ENCODE measurements around the gene RNPEPL1.

Gene RNPEPL1

DNA sequence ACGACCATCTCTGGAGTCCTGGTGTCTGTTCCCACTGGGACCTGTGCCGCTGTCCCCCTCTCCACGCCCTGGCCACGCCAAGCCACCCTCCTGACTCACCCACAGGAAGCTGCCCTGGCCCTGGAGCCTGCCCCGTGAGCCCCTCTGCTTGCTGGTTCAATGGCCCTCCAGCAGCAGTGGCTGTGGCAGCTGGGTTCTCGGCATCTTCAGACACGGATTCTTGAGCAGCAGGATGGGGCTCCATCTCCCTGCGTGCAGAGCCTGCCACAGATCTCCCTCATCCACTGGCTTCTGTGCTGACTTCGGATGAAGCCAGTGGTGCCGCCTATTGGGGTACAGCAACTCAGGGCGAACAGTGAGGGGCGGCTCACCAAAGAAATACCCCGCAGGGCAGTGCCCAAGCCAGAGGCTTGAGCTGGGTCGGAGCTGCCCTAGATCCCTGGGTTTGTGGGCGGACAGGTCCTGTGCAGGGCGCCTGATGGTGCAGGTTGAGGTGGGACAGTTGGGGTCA is 32.2 kb downstream of the RNPEPL1 start:
- Histone ChIP-seq H3K9me3 (ENCODE audit: control insufficient read depth, low read length) (no peaks in the 10 kb centered on the region), H3K4me3 (ENCODE audit: insufficient read depth in 1 of 2, low read depth in 1 of 2, low read length in 2 of 2) (no peak overlapping the region), H2BK15ac (ENCODE audit: low read depth, poor library complexity, severe bottlenecking) (no peak overlapping the region), H3K9ac (ENCODE audit: low read length) (no peak overlapping the region), H2BK120ac (ENCODE audit: low read depth, low read length) (no peak overlapping the region), H2AK5ac (ENCODE audit: low read length, severe bottlenecking) (no peak overlapping the region), H3K4me2 (ENCODE audit: low read length, poor library complexity, severe bottlenecking) (no peak overlapping the region), H4K91ac (ENCODE audit: low read length) (no peak overlapping the region), H3K14ac (ENCODE audit: low read length in 2 of 2) (no peak overlapping the region), H3K4me1 (ENCODE audit: control insufficient read depth, insufficient read depth, low read depth, low read length) (peaks cover 12% of the 10 kb centered on the region), H3K27ac (ENCODE audit: low read length, poor library complexity, severe bottlenecking) (no peak overlapping the region), H3K36me3 (ENCODE audit: control insufficient read depth in 1 of 2, insufficient read depth in 2 of 2, low read depth in 1 of 2, low read length in 2 of 2) (peaks cover 21 to 77% of the 10 kb centered on the region in 2 experiments), H3K79me1 (replicated peaks; ENCODE audit: low read length, poor library complexity, severe bottlenecking) (peaks cover 21% of the 10 kb centered on the region), H3K27me3 (ENCODE audit: control insufficient read depth in 1 of 2, insufficient read depth in 1 of 2, low read length in 2 of 2) (no peaks in the 10 kb centered on the region), H2AFZ (ENCODE audit: low read depth, low read length) (no peak overlapping the region), H2BK5ac (ENCODE audit: low read depth, low read length, poor library complexity, severe bottlenecking) (no peak overlapping the region), H4K8ac (ENCODE audit: low read length) (no peak overlapping the region), H3K18ac (ENCODE audit: low read depth in 1 of 2, low read length in 2 of 2) (no peak overlapping the region), H3K23ac (ENCODE audit: low read length in 2 of 2) (no peak overlapping the region), H3K4ac (ENCODE audit: low read depth in 1 of 2, low read length in 2 of 2) (no peak overlapping the region), H2BK12ac (ENCODE audit: low read length in 2 of 2) (no peak overlapping the region)
- DNase-seq = no peak
- 92% methylated on average over 16 of the region's 16 CpGs for WGBS

DNA sequence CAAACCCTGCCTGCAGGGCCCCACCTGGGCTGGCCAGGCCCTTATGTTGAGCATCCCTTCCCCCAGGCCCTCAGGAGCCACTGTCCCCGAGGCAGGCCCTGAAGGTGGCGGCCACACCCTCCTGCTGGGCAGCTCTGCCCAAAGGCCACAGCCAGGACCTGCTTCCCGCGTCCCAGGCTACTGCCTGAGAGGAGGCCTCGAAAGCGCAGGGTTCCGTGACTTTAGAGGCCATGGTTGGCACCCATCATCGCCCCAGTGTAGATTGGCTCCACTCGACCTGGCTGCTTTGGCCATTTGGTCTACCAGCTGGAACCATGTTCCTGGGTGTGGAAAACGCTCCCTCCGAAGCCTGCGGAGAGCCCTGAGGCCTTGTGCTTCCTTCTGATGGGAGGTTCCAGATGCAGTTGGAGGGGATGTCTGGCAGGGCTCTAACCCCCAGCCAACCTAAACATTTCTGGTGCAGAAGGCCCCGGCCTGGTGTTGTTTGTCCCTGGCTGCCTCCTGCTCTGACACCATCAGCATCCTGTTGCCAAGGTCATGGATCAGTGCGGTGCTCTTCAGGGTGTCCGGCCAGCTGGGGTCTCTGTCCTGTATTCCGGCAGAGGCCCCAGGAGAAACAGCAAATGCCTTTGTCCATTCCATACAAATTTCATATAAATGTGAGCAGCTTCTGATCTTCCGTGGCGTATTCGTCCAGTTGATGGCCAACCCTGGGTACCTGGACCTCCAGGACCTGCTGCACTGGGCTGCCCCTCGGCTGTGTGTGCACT is 33.0 kb downstream of the RNPEPL1 start:
- Histone ChIP-seq H2BK5ac (ENCODE audit: low read depth, low read length, poor library complexity, severe bottlenecking) (no peak overlapping the region), H3K4ac (ENCODE audit: low read depth in 1 of 2, low read length in 2 of 2) (no peak overlapping the region), H4K8ac (ENCODE audit: low read length) (no peak overlapping the region), H2BK120ac (ENCODE audit: low read depth, low read length) (no peak overlapping the region), H3K27me3 (ENCODE audit: control insufficient read depth in 1 of 2, insufficient read depth in 1 of 2, low read length in 2 of 2) (no peaks in the 10 kb centered on the region), H3K23ac (ENCODE audit: low read length in 2 of 2) (no peak overlapping the region), H3K4me1 (ENCODE audit: control insufficient read depth, insufficient read depth, low read depth, low read length) (peaks cover 12% of the 10 kb centered on the region), H4K91ac (ENCODE audit: low read length) (no peak overlapping the region), H3K18ac (ENCODE audit: low read depth in 1 of 2, low read length in 2 of 2) (no peak overlapping the region), H2BK15ac (ENCODE audit: low read depth, poor library complexity, severe bottlenecking) (no peak overlapping the region), H2AFZ (ENCODE audit: low read depth, low read length) (no peak overlapping the region), H3K36me3 (ENCODE audit: control insufficient read depth in 1 of 2, insufficient read depth in 2 of 2, low read depth in 1 of 2, low read length in 2 of 2) (peaks cover 17 to 70% of the 10 kb centered on the region in 2 experiments), H3K27ac (ENCODE audit: low read length, poor library complexity, severe bottlenecking) (no peak overlapping the region), H2BK12ac (ENCODE audit: low read length in 2 of 2) (no peak overlapping the region), H3K9ac (ENCODE audit: low read length) (no peak overlapping the region), H3K14ac (ENCODE audit: low read length in 2 of 2) (no peak overlapping the region), H3K4me3 (ENCODE audit: insufficient read depth in 1 of 2, low read depth in 1 of 2, low read length in 2 of 2) (no peak overlapping the region), H3K9me3 (ENCODE audit: control insufficient read depth, low read length) (no peaks in the 10 kb centered on the region), H2AK5ac (ENCODE audit: low read length, severe bottlenecking) (no peak overlapping the region), H3K4me2 (ENCODE audit: low read length, poor library complexity, severe bottlenecking) (no peak overlapping the region), H3K79me1 (replicated peaks; ENCODE audit: low read length, poor library complexity, severe bottlenecking) (peaks cover 14% of the 10 kb centered on the region)
- DNase-seq = no peak
- WGBS = 91% methylated on average over 20 of the region's 20 CpGs

DNA sequence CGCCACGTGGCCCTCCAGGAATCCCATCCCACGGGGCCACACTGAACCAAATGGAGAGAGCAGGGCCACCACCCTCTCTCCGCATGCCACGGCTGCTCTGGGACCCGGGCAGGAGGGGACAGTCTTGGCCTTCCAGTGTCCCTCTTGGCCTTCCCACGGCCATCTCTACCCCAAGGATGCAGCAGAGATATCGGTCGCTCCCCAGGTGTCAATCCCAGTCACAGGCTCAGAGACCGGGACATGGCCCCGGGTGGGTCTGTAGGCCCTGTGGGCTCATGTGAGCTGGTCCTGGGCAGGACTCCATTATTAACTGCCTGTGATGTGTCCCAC is 33.5 kb downstream of the RNPEPL1 start:
- Histone ChIP-seq H4K8ac (ENCODE audit: low read length) (no peak overlapping the region), H3K4ac (ENCODE audit: low read depth in 1 of 2, low read length in 2 of 2) (no peak overlapping the region), H3K14ac (ENCODE audit: low read length in 2 of 2) (no peak overlapping the region), H3K79me1 (replicated peaks; ENCODE audit: low read length, poor library complexity, severe bottlenecking) (peaks cover 9% of the 10 kb centered on the region), H2AFZ (ENCODE audit: low read depth, low read length) (no peak overlapping the region), H3K27ac (ENCODE audit: low read length, poor library complexity, severe bottlenecking) (no peak overlapping the region), H3K4me2 (ENCODE audit: low read length, poor library complexity, severe bottlenecking) (no peak overlapping the region), H2BK15ac (ENCODE audit: low read depth, poor library complexity, severe bottlenecking) (no peak overlapping the region), H3K4me3 (ENCODE audit: insufficient read depth in 1 of 2, low read depth in 1 of 2, low read length in 2 of 2) (no peak overlapping the region), H2AK5ac (ENCODE audit: low read length, severe bottlenecking) (no peak overlapping the region), H2BK120ac (ENCODE audit: low read depth, low read length) (no peak overlapping the region), H3K23ac (ENCODE audit: low read length in 2 of 2) (no peak overlapping the region), H3K9ac (ENCODE audit: low read length) (no peak overlapping the region), H3K18ac (ENCODE audit: low read depth in 1 of 2, low read length in 2 of 2) (no peak overlapping the region), H2BK5ac (ENCODE audit: low read depth, low read length, poor library complexity, severe bottlenecking) (no peak overlapping the region), H3K9me3 (ENCODE audit: control insufficient read depth, low read length) (no peaks in the 10 kb centered on the region), H3K4me1 (ENCODE audit: control insufficient read depth, insufficient read depth, low read depth, low read length) (peaks cover 12% of the 10 kb centered on the region), H2BK12ac (ENCODE audit: low read length in 2 of 2) (no peak overlapping the region), H4K91ac (ENCODE audit: low read length) (no peak overlapping the region), H3K27me3 (ENCODE audit: control insufficient read depth in 1 of 2, insufficient read depth in 1 of 2, low read length in 2 of 2) (no peaks in the 10 kb centered on the region), H3K36me3 (ENCODE audit: control insufficient read depth in 1 of 2, insufficient read depth in 2 of 2, low read depth in 1 of 2, low read length in 2 of 2) (peaks cover 15 to 64% of the 10 kb centered on the region in 2 experiments)
- 96% methylated on average over 11 of the region's 11 CpGs for WGBS
- no peak for DNase-seq

DNA sequence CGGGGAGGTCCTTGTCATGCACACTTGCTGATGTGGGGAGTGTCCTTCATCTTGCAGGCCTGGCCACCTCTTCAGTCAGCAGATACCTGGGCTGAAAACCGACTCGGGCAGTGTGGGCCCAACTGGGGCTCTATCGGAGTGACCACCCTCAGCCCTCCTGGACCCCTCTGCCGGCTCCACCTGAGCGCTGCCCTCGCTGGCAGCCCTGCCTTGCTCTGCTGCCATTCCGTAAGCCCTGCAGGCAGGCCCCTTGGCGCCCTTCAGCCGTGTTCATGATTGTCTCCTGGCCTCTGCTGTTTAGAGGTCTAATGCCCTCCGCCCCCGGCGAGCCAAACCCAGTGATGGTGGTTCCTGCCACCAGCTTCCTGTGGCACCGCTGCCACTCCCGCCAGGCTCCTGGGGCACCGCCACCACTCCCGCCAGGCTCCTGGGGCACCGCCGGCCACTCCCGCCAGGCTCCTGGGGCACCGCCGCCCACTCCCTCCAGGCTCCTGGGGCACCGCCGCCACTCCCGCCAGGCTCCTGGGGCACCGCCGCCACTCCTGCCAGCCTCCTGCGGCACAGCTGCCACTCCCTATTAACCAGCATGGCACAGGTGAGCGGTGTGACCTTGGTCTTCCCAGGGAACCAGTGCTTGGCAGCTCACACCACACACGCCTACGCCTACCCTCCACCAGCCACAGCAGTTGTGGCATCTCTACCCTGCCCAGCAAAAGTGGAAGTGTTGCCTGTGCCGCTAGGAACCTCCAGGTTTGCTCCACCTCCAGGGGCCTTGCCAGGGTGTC is 34.2 kb downstream of the RNPEPL1 start:
- H3K4me1 ChIP-seq (ENCODE audit: control insufficient read depth, insufficient read depth, low read depth, low read length) = peaks cover 12% of the 10 kb centered on the region
- no peak overlapping the region for H4K8ac ChIP-seq (ENCODE audit: low read length)
- no peaks in the 10 kb centered on the region for H3K27me3 ChIP-seq (ENCODE audit: control insufficient read depth in 1 of 2, insufficient read depth in 1 of 2, low read length in 2 of 2)
- no peak overlapping the region for H2BK5ac ChIP-seq (ENCODE audit: low read depth, low read length, poor library complexity, severe bottlenecking)
- no peak overlapping the region for H2BK12ac ChIP-seq (ENCODE audit: low read length in 2 of 2)
- no peak overlapping the region for H3K23ac ChIP-seq (ENCODE audit: low read length in 2 of 2)
- H2BK120ac ChIP-seq (ENCODE audit: low read depth, low read length) = no peak overlapping the region
- peak overlapping the region; percentile 4 for H4K91ac ChIP-seq (ENCODE audit: low read length)
- peaks cover 15 to 57% of the 10 kb centered on the region in 2 experiments for H3K36me3 ChIP-seq (ENCODE audit: control insufficient read depth in 1 of 2, insufficient read depth in 2 of 2, low read depth in 1 of 2, low read length in 2 of 2)
- H3K9ac ChIP-seq (ENCODE audit: low read length) = no peak overlapping the region
- no peak overlapping the region for H3K4ac ChIP-seq (ENCODE audit: low read depth in 1 of 2, low read length in 2 of 2)
- 91% methylated on average over 32 of the region's 32 CpGs for WGBS
- H3K27ac ChIP-seq (ENCODE audit: low read length, poor library complexity, severe bottlenecking) = no peak overlapping the region
- H3K18ac ChIP-seq (ENCODE audit: low read depth in 1 of 2, low read length in 2 of 2) = no peak overlapping the region
- no peak overlapping the region for H2AK5ac ChIP-seq (ENCODE audit: low read length, severe bottlenecking)
- no peak overlapping the region for H2BK15ac ChIP-seq (ENCODE audit: low read depth, poor library complexity, severe bottlenecking)
- H2AFZ ChIP-seq (ENCODE audit: low read depth, low read length) = no peak overlapping the region
- peaks cover 3% of the 10 kb centered on the region for H3K79me1 ChIP-seq (replicated peaks; ENCODE audit: low read length, poor library complexity, severe bottlenecking)
- no peak overlapping the region for H3K4me2 ChIP-seq (ENCODE audit: low read length, poor library complexity, severe bottlenecking)
- no peak for DNase-seq
- H3K14ac ChIP-seq (ENCODE audit: low read length in 2 of 2) = no peak overlapping the region
- no peak overlapping the region for H3K4me3 ChIP-seq (ENCODE audit: insufficient read depth in 1 of 2, low read depth in 1 of 2, low read length in 2 of 2)
- no peaks in the 10 kb centered on the region for H3K9me3 ChIP-seq (ENCODE audit: control insufficient read depth, low read length)
